Lung (tissue), 12 donors: Measurements from ENCODE around the gene FBLN5. TPM values are rescaled to one million over a fixed set of nuclear protein-coding genes. Genes with fewer than 3 reads are reported as not detected.

Experiments
- ATAC-seq: fragments of 200-7000 bp; cut with Tn5 transposase; one replicate; pipeline ENCODE4 v1.9.1; 2020; ENCODE audit warnings: moderate number of reproducible peaks; ENCODE audit not compliant: insufficient read depth, low FRiP score
- DNase-seq, 3 donors: peaks; one replicate each; pipeline ENCODE4 v3.0.0-alpha.2; 2013 to 2017
- H3K27ac ChIP-seq, 2 donors: one replicate each; pipeline ENCODE4 v1.5.1; 2013; ENCODE audit warnings: mild to moderate bottlenecking in 2 of 2, moderate library complexity in 2 of 2, control low read depth in 1 of 2, inconsistent platforms in 1 of 2, low read depth in 1 of 2, low read length in 1 of 2
- H3K27me3 ChIP-seq, 3 donors: one replicate each; pipeline ENCODE4 v1.5.1; 2013; ENCODE audit warnings: low read length in 2 of 3; ENCODE audit not compliant: control insufficient read depth in 3 of 3, insufficient read depth in 3 of 3
- H3K36me3 ChIP-seq, 4 donors: one replicate each; pipeline ENCODE4 v1.5.1; 2013; ENCODE audit warnings: low read length in 4 of 4, mild to moderate bottlenecking in 1 of 4, moderate library complexity in 1 of 4; ENCODE audit not compliant: control insufficient read depth in 4 of 4, insufficient read depth in 4 of 4
- H3K4me1 ChIP-seq, 5 donors: one replicate each; pipeline ENCODE4 v1.5.1; 2013; ENCODE audit warnings: low read length in 5 of 5, mild to moderate bottlenecking in 2 of 5, moderate library complexity in 1 of 5; ENCODE audit not compliant: control insufficient read depth in 5 of 5, insufficient read depth in 5 of 5
- H3K4me3 ChIP-seq: one replicate; pipeline ENCODE4 v1.5.1; 2013; ENCODE audit warnings: mild to moderate bottlenecking, control low read depth, moderate library complexity
- H3K9ac ChIP-seq, 2 donors: one replicate each; pipeline ENCODE4 v1.5.1; 2013; ENCODE audit warnings: low read length in 2 of 2, control low read depth in 1 of 2; ENCODE audit not compliant: insufficient read depth in 1 of 2
- H3K9me3 ChIP-seq, 4 donors: one replicate each; pipeline ENCODE4 v1.5.1; 2013; ENCODE audit warnings: low read length in 3 of 4, mild to moderate bottlenecking in 1 of 4, moderate library complexity in 1 of 4; ENCODE audit not compliant: control insufficient read depth in 4 of 4, insufficient read depth in 3 of 4
- WGBS, 2 donors: extraction: QIAGEN DNeasy Blood & Tissue Kit; methylation state at CpG; one replicate each; pipeline ENCODE4 v1.1.7; 2013; 5-methylcytosine and 5-hydroxymethylcytosine counted together
- polyA plus RNA-seq, 2 donors: library from polyadenylated mRNA; stranded (reverse); fragments of 200-250 nt; gene quantifications; one replicate each; pipeline ENCODE4 v1.2.1, GENCODE V29; 2013
- total RNA-seq, 2 donors: library from RNA; depleted of rRNA in 1 of 2; stranded (reverse); fragments of >200 nt in 1 of 2; gene quantifications; one replicate each; pipeline ENCODE4 v1.2.1, GENCODE V29; 2014 to 2021
- TF ChIP-seq, protein P1 (sequence below): IDR thresholded peaks from 2 replicates; pipeline ENCODE4 v1.5.1; 2012; ENCODE audit warnings: mild to moderate bottlenecking; ENCODE audit errors: control extremely low read depth, extremely low read depth
- donor health status: control.
- donor health status: control.
- donor health status: Bipolar disorder and iron deficiency.
- donor health status: healthy.
- donor health status: DM: yes; HTN: yes; CAD: no.

Gene FBLN5
- total and polyA plus RNA-seq, 4 donors: 43.1 to 83.0 (median 72.0) TPM

DNA sequence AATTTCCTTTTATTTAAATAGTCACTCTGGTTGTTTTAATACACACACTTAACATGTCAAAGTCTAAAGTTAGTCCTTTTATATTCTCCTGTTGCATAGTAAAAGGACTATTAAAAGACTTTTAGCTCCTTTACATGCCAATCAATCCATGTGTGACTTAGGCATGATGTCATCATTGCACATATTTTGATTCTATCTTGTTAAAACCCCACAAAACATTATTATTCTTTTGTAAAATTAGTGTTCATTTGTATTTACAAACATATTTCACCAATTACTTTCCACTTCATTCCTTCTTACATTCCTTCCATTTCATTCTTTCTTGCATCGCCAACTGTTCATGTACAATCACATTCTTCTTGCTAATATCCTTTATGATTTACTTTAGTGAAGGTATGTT lies 119.7 kb downstream of the FBLN5 start:
- no peak overlapping the region for H3K27ac ChIP-seq
- ATAC-seq: no peak

More for the DNA sequence above, 119.7 kb downstream of the FBLN5 start:
- Histone ChIP-seq H3K27me3 (peaks cover 0 to 3% (median under 1%) of the 10 kb centered on the region in 3 donors), H3K4me3 (no peak overlapping the region), H3K9ac (no peak overlapping the region), H3K36me3 (no peaks in the 10 kb centered on the region), H3K4me1 (no peaks in the 10 kb centered on the region), H3K9me3 (no peaks in the 10 kb centered on the region)
- TF ChIP-seq, protein P1, sequence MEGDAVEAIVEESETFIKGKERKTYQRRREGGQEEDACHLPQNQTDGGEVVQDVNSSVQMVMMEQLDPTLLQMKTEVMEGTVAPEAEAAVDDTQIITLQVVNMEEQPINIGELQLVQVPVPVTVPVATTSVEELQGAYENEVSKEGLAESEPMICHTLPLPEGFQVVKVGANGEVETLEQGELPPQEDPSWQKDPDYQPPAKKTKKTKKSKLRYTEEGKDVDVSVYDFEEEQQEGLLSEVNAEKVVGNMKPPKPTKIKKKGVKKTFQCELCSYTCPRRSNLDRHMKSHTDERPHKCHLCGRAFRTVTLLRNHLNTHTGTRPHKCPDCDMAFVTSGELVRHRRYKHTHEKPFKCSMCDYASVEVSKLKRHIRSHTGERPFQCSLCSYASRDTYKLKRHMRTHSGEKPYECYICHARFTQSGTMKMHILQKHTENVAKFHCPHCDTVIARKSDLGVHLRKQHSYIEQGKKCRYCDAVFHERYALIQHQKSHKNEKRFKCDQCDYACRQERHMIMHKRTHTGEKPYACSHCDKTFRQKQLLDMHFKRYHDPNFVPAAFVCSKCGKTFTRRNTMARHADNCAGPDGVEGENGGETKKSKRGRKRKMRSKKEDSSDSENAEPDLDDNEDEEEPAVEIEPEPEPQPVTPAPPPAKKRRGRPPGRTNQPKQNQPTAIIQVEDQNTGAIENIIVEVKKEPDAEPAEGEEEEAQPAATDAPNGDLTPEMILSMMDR: no peak
- 91 to 92% methylated on average over 1 of the region's 1 CpG for WGBS, 2 donors
- DNase-seq: no peak

Other genes with a start within 250 kb of the FBLN5 start
- 1 to 10 TPM; 7.4 to 9.0 TPM for gene CATSPERB, start 215.6 kb downstream of the FBLN5 start, total RNA-seq
- gene CATSPERB, start 215.6 kb downstream of the FBLN5 start, polyA plus RNA-seq: 1 to 10 TPM in 1 of 2 donors, under 1 TPM in 1; 0.57 to 1.3 TPM
- gene TC2N, start 80.2 kb downstream of the FBLN5 start, total RNA-seq: 100 to 1,000 TPM in 1 of 2 donors, 10 to 100 TPM in 1; 64.5 to 128 TPM
- 10 to 100 TPM; 20.4 to 23.4 TPM for gene TC2N, start 80.2 kb downstream of the FBLN5 start, polyA plus RNA-seq
- gene TRIP11, start 92.4 kb upstream of the FBLN5 start, total RNA-seq: 10 to 100 TPM; 47.9 to 56.4 TPM
- gene TRIP11, start 92.4 kb upstream of the FBLN5 start, polyA plus RNA-seq: 1 to 10 TPM; 4.0 to 6.6 TPM
- gene ATXN3, start 158.9 kb upstream of the FBLN5 start, total RNA-seq: 10 to 100 TPM; 25.6 to 68.1 TPM
- gene ATXN3, start 158.9 kb upstream of the FBLN5 start, polyA plus RNA-seq: 10 to 100 TPM; 13.7 to 16.9 TPM
- gene NDUFB1, start 174.0 kb upstream of the FBLN5 start, total RNA-seq: 100 to 1,000 TPM; 108 to 173 TPM
- 1,000 to 10,000 TPM in 1 of 2 donors, 100 to 1,000 TPM in 1; 309 to 1,169 TPM for gene NDUFB1, start 174.0 kb upstream of the FBLN5 start, polyA plus RNA-seq
- gene CPSF2, start 174.3 kb upstream of the FBLN5 start, total RNA-seq: 10 to 100 TPM; 30.9 to 49.6 TPM
- 10 to 100 TPM in 1 of 2 donors, 1 to 10 TPM in 1; 6.1 to 17.3 TPM for gene CPSF2, start 174.3 kb upstream of the FBLN5 start, polyA plus RNA-seq